Nephron progenitor cell (in vitro differentiated cells): ENCODE data around the gene PLS1.

Source experiments
- DNase-seq: peaks from one replicate; pipeline ENCODE4 v3.0.0; 2021
- H3K27ac Mint-ChIP-seq: 2 replicates; pipeline ENCODE4 v1.8.0; 2021; ENCODE audit warnings: mild to moderate bottlenecking, moderate library complexity, mixed read lengths
- H3K27me3 Mint-ChIP-seq: 2 replicates; pipeline ENCODE4 v1.8.0; 2021; ENCODE audit warnings: mild to moderate bottlenecking, low read depth, mixed read lengths; ENCODE audit not compliant: poor library complexity
- H3K36me3 Mint-ChIP-seq: 2 replicates; pipeline ENCODE4 v1.8.0; 2021; ENCODE audit warnings: low read depth, mixed read lengths
- H3K4me1 Mint-ChIP-seq: 2 replicates; pipeline ENCODE4 v1.8.0; 2021; ENCODE audit warnings: mixed read lengths
- H3K4me3 Mint-ChIP-seq: 2 replicates; pipeline ENCODE4 v1.8.0; 2021; ENCODE audit warnings: mild to moderate bottlenecking, moderate library complexity, mixed read lengths
- H3K9me3 Mint-ChIP-seq: 2 replicates; pipeline ENCODE4 v1.8.0; 2021; ENCODE audit warnings: mild to moderate bottlenecking, moderate library complexity, mixed read lengths
- CTCF ChIP-seq: fragments of 200-600 bp; sonication (generic); IDR thresholded peaks from 2 replicates; pipeline ENCODE4 v1.5.0; 2021; ENCODE audit warnings: antibody characterized with exemption

Gene PLS1

GRCh38 chr3:142664819-142665218 is 68.6 kb downstream of the PLS1 start:
- no peaks in the 10 kb centered on the region for H3K27me3 Mint-ChIP-seq
- H3K4me3 Mint-ChIP-seq, result no peak overlapping the region
- peaks cover 5% of the 10 kb centered on the region for H3K36me3 Mint-ChIP-seq
- no peaks in the 10 kb centered on the region for H3K4me1 Mint-ChIP-seq
- no peaks in the 10 kb centered on the region for H3K9me3 Mint-ChIP-seq
- TF ChIP-seq CTCF, result no peak
- H3K27ac Mint-ChIP-seq, result no peak overlapping the region
- no peak for DNase-seq

- H3K9me3 Mint-ChIP-seq, result no peaks in the 10 kb centered on the region
- no peak overlapping the region for H3K27ac Mint-ChIP-seq
- peaks cover 22% of the 10 kb centered on the region for H3K36me3 Mint-ChIP-seq
- TF ChIP-seq CTCF, result no peak
- H3K4me1 Mint-ChIP-seq, result no peaks in the 10 kb centered on the region
- no peaks in the 10 kb centered on the region for H3K27me3 Mint-ChIP-seq
- no peak for DNase-seq
- H3K4me3 Mint-ChIP-seq, result no peak overlapping the region
Observed at GRCh38 chr3:142670120-142670519, 73.9 kb downstream of the PLS1 start.

GRCh38 chr3:142676151-142676550 is 80.0 kb downstream of the PLS1 start:
- TF ChIP-seq CTCF, result no peak
- no peak for DNase-seq
- peaks cover 36% of the 10 kb centered on the region for H3K36me3 Mint-ChIP-seq
- no peak overlapping the region for H3K4me3 Mint-ChIP-seq
- no peak overlapping the region for H3K27ac Mint-ChIP-seq
- H3K4me1 Mint-ChIP-seq, result no peaks in the 10 kb centered on the region
- H3K9me3 Mint-ChIP-seq, result peaks cover 4% of the 10 kb centered on the region
- H3K27me3 Mint-ChIP-seq, result no peaks in the 10 kb centered on the region

GRCh38 chr3:142680710-142681109 is 84.5 kb downstream of the PLS1 start:
- Mint-ChIP-seq H3K27me3 (no peaks in the 10 kb centered on the region), H3K4me1 (no peaks in the 10 kb centered on the region), H3K27ac (no peak overlapping the region), H3K36me3 (peaks cover 42% of the 10 kb centered on the region), H3K4me3 (no peak overlapping the region), H3K9me3 (peaks cover 4% of the 10 kb centered on the region)
- no peak for TF ChIP-seq CTCF
- no peak for DNase-seq

DNA sequence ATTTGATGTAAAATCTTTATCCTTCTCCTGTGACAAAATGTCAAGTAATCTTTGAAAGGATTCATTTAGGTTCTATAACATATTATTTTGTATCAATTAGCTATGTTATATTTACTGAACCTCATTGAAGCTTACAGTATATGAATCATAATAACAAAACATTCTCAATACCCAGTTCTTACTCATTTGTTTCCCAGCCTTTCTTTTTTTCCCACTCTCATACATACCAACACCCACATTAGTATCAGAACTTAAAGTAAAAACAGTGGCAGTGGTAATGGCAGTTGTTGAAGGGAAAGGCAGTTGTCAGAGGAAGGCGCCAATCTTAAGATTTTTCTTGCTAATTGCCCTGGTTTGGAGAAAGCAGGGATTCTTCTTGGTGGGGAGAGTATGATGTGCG is 94.4 kb downstream of the PLS1 start:
- no peaks in the 10 kb centered on the region for H3K9me3 Mint-ChIP-seq
- no peak for TF ChIP-seq CTCF
- no peaks in the 10 kb centered on the region for H3K4me1 Mint-ChIP-seq
- H3K27ac Mint-ChIP-seq, result no peak overlapping the region
- peaks cover 23% of the 10 kb centered on the region for H3K36me3 Mint-ChIP-seq
- H3K27me3 Mint-ChIP-seq, result no peaks in the 10 kb centered on the region
- no peak for DNase-seq
- no peak overlapping the region for H3K4me3 Mint-ChIP-seq

- TF ChIP-seq CTCF, result no peak
- Mint-ChIP-seq H3K36me3 (peaks cover 21% of the 10 kb centered on the region), H3K9me3 (no peaks in the 10 kb centered on the region), H3K27me3 (no peaks in the 10 kb centered on the region), H3K27ac (no peak overlapping the region), H3K4me3 (no peak overlapping the region), H3K4me1 (no peaks in the 10 kb centered on the region)
- DNase-seq, result no peak
Observed at GRCh38 chr3:142691527-142691926, 95.3 kb downstream of the PLS1 start.
